NCI-H524 (cell line): Measurements from ENCODE around the gene ZNF503.
"Not testable (repeated sequence)": the region's sequence is repeated elsewhere in the genome, so short reads cannot be mapped to it uniquely, and the experiment has no call there.

Source experiments
- DNase-seq, 2 experiments: peaks; one replicate each; lab custom pipeline; 2025; lab: John Stamatoyannopoulos, UW

Gene ZNF503

GRCh38 chr10:75395066-75395931 lies 6.3 kb downstream of the ZNF503 start:
- no peak for DNase-seq

DNA sequence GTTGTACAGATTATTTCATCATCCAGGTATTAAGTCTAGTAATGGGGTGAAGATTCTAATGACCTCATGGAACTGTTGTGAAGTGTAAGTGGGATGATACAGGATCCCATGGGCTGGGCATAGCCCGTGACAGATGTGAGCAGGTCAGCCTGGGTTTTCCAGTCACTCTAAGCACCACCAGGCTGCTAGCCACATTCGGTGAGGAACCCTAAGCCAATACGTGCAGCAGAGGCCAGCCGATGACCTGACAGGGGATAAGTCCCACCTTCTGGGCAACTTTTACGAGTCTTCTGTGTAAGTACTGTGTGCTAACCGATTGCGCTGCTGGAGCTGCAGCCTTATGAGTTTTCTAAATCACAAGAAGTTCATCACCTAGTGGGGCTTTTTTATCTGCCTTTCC lies 7.3 kb downstream of the ZNF503 start:
- no peak for DNase-seq

GRCh38 chr10:75392744-75393143 lies 8.8 kb downstream of the ZNF503 start:
- no peak for DNase-seq

GRCh38 chr10:75392271-75392670 lies 9.3 kb downstream of the ZNF503 start:
- no peak for DNase-seq

DNA sequence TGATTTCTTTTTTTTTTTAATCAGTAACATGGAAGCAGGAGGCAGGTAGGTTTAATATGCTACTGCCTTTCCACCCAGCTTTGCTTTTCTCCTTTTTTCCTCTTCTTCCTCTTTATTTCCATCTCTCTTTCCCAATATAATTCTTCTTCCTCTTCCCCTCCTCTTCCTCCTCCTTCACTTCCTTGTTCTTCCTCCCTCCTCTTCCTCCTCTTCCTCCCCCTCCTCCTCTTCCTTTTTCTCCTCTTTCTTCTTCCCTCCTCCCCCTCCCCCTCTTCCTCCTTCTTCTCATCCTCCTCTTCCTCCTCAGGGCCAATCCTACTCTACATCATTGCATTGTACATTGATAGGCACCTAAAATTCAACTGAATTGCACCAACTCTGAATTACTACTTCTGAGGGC lies 11.4 kb downstream of the ZNF503 start:
- no peak for DNase-seq

DNA sequence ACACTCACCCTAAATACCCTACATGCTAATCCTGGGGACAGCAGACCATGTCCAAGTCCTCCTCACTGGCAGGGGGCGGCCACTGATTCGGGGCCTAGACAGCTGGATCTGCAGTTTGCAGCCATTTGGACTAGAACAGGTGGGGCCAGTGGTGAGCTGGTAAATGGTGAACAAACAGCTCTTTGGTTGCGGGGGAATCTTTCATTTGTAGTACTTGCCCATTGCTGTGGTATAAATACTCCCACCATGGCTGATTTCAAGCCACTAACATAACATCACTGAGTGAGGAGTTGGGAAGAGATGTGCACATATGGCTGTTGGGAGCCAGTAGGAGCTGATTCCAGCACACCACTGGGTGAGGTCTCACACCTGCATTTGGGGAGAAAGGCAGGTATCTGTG lies 13.5 kb downstream of the ZNF503 start:
- DNase-seq = no peak

- no peak for DNase-seq
Measured at GRCh38 chr10:75386128-75386527, 15.4 kb downstream of the ZNF503 start.

GRCh38 chr10:75379817-75380216 lies 21.7 kb downstream of the ZNF503 start:
- DNase-seq = no peak

GRCh38 chr10:75379212-75379724 lies 22.3 kb downstream of the ZNF503 start:
- no peak for DNase-seq

DNA sequence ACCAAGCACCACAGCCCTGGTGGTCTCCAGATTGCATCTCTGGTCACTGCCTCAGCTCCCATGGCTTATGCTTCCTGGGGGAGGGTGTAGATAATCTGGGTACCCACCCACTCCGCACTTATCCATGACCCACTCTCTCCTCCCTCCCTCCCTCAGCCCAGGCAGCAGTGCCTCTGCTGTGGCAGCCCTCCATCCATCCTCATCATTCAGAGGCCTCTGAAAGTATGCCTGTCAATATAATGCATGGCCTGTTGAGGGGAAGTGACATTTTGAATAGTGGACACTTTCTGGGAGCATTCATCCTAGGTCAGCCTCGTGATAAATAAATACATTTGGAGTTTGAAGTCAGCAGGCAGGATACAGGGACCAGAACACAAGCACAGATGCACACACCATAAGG lies 23.2 kb downstream of the ZNF503 start:
- DNase-seq = no peak

DNA sequence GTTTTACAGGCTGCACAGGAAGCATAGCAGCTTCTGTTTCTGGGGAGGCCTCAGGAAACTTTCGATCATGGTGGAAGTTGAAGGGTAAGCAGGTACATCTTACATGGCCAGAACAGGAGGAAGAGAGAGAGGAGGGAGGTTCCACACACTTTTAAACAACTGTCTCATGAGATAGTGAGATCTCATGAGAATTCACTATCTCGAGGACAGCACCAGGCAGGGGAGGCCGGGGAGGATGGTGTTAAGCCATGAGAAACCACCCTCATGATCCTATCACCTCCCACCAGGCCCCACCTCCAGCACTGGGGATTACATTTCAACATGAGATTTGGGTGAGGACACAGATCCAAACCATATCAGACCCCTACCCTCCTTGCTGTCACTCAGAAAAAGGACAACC lies 23.7 kb downstream of the ZNF503 start:
- DNase-seq = no peak

DNA sequence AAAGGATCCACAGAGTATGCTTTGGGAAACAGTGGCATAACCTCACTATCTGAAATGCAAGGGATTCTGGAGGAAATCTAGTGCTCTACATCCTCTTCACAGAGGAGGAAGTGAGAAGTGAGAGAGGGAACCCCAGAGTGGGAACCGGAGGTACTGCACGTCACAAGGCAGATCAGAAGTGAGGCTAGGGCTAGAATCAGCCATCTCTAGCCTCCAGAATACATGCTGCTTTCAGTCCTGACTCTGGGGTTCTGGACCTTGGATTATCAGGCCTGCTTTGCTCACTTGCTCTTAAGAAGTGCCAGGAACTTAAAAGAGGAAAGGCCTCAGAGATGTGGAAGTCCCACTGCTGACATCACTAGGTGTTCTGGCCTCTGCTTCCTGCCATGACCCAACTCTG lies 25.7 kb downstream of the ZNF503 start:
- no peak for DNase-seq

GRCh38 chr10:75371010-75371409 lies 30.6 kb downstream of the ZNF503 start:
- no peak for DNase-seq

DNA sequence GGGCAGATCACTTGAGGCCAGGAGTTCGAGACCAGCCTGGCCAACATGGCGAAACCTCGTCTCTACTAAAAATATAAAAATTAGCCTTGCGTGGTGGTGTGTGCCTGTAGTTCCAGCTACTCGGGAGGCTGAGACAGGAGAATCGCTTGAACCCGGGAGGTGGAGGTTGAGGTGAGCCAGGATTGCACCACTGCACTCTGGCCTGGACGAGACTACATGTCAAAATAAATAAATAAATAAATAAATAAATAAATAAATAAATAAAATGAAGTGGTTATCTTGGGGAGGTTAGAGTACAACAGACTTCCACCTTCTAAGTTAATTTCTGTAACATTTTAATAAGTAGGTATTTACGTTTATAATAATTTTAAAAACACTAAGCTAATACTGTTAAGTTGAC lies 31.7 kb downstream of the ZNF503 start:
- not testable (repeated sequence) for DNase-seq

DNA sequence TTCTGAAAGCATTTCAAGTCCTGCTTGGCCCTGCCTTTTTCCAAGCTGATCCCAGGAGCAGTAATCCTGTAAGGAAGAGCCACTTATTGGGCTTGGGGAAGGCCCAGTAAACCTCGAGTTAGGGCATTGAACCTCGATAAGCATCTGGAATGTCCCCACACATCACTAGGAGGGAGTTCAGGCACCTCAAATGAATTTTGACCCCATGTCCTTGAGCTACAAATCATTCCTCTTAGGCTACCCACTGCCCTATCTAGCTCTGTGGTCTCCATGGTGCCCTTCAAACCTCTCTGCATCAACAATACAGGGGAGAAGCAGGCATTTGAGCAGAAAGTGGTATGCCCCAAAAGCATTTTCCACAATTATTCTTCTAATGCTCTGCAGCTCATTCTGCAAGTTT lies 33.7 kb downstream of the ZNF503 start:
- DNase-seq = no peak

GRCh38 chr10:75367021-75367487 lies 34.5 kb downstream of the ZNF503 start:
- no peak for DNase-seq

GRCh38 chr10:75363431-75363830 lies 38.1 kb downstream of the ZNF503 start:
- DNase-seq = no peak

DNA sequence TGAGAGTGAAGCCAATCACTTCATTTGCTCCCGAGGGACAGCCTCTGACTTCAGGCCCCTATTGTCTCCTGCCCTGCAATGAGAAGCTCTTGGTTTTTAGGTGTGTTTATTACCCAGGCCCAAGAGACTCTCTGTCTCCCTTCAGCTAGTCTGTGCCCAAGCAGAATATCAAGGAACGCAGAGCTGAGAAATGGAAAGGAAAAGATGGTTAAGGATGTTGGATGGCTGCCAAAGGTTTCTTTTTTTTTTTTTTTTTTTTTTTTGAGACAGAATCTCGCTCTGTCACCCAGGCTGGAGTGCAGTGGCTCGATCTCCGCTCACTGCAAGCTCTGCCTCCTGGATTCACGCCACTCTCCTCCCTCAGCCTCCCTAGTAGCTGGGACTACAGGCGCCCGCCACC lies 41.7 kb downstream of the ZNF503 start:
- not testable (repeated sequence) for DNase-seq

GRCh38 chr10:75358835-75359421 lies 42.6 kb downstream of the ZNF503 start:
- no peak for DNase-seq

DNA sequence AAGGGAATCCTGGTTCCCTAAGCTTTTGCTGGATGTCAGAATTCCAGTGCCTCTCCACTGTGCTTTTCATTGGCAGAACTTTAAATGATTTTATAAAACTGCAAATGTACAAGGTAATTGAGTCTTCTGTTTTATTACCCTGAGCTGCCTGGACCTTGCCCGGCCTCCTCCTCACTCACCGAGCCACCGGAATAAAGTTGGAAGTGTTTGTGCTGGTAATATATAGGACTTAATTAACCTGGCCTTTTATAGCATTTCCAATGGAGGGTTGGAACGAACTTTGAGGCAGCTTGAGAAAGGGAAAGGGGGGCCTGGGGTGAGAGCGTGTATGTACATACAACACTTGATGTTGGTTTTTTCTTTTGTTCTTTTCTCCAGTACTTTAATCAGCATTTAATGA lies 43.4 kb downstream of the ZNF503 start:
- DNase-seq = no peak

DNA sequence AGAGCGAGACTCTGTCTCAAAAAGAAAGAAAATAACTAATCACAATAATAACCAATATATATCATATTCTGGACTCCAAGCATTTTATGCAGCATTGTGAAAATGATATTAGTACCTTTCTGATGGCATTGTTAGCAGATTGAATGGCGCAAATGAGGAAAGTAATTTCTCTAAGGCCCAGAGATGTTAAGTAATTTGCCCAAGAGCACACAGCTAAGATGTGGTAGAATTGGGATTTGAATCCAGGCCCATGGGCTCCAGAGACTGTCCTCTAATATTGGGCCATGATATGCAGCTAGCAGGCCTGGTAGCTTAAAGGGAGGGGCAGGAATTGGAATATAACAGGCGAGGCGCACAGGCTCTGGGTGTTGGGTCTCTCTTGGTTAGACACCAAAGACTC lies 44.1 kb downstream of the ZNF503 start:
- no peak for DNase-seq

DNA sequence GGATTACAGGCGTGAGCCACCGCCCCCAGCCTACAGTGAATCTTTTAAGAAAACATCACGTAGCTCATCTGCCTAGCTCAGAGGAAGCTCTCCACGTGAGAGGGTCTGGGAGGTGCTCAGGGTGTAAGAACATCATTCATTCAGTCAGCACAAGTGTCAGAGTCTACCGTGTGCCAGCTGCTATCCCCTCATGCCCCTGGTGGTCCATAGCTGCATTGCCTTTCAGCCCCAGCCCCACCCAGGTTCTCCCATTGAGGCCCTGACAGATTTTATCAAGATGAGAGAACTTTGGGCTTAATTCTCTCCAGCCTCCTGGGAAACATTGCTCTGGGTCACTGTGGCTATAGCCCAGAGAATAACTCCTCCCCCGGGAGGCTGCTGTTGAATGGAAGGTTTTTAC lies 45.1 kb downstream of the ZNF503 start:
- no peak for DNase-seq

DNA sequence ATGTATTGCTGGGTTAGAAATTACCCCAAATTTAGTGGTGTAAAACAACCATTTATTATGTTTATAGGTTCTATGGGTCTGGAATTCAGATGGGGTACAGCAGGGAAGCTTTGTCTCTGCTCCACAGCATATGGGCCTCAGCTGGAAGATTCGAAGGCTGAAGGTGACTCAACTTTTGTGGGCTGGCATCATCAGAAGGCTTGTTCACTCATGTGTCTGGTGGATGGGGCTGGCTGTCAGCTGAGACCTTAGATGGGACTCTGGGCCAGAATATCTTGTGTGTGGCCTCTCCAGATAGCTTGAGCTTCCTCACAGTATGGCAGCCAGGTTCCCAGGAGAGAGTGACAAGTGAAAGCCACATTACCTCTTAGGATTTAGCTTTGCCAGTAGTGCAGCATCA lies 45.9 kb downstream of the ZNF503 start:
- DNase-seq = no peak
